ENCODE measurements around the gene PP2D1.
"Not testable (repeated sequence)": the region's sequence is repeated elsewhere in the genome, so short reads cannot be mapped to it uniquely, and the experiment has no call there.

Gene PP2D1

GRCh38 chr3:19961960-19962359 lies 50.1 kb downstream of the PP2D1 start:
- FAIRE-seq = no peak

- no peak for FAIRE-seq
Observed at GRCh38 chr3:19960696-19961095, 51.4 kb downstream of the PP2D1 start.

GRCh38 chr3:19959505-19959904 lies 52.6 kb downstream of the PP2D1 start:
- FAIRE-seq = no peak

- not testable (repeated sequence) for FAIRE-seq
Observed at GRCh38 chr3:19957354-19957753, 54.7 kb downstream of the PP2D1 start.

GRCh38 chr3:19954676-19955075 lies 57.4 kb downstream of the PP2D1 start:
- no peak for FAIRE-seq

GRCh38 chr3:19950316-19950715 lies 61.7 kb downstream of the PP2D1 start:
- no peak for FAIRE-seq

GRCh38 chr3:19948226-19948591 lies 63.9 kb downstream of the PP2D1 start:
- no peak for FAIRE-seq

GRCh38 chr3:19947549-19948225 lies 64.4 kb downstream of the PP2D1 start:
- no peak for FAIRE-seq

- FAIRE-seq = no peak
Observed at GRCh38 chr3:19946832-19947548, 65.1 kb downstream of the PP2D1 start, which contains the start of gene RAB5A. TSS of gene RAB5A (plus strand) at chr3:19947097. CDS start at chr3:19950899, 3,802 bp downstream.

- FAIRE-seq = no peak
Observed at GRCh38 chr3:19945969-19946831, 65.9 kb downstream of the PP2D1 start.

- no peak for FAIRE-seq
Observed at GRCh38 chr3:19945534-19945933, 66.5 kb downstream of the PP2D1 start.

- no peak for FAIRE-seq
Observed at GRCh38 chr3:19940643-19941042, 71.4 kb downstream of the PP2D1 start.

- no peak for FAIRE-seq
Observed at GRCh38 chr3:19938295-19938627, 73.8 kb downstream of the PP2D1 start.

- FAIRE-seq = no peak
Observed at GRCh38 chr3:19937459-19938294, 74.4 kb downstream of the PP2D1 start.

Measured in islet of Langerhans (tissue), 1 donor.